ENCODE results near the gene CPXM1.
"Not testable (repeated sequence)": the region's sequence is repeated elsewhere in the genome, so short reads cannot be mapped to it uniquely, and the experiment has no call there.

The CPXM1 gene

DNA sequence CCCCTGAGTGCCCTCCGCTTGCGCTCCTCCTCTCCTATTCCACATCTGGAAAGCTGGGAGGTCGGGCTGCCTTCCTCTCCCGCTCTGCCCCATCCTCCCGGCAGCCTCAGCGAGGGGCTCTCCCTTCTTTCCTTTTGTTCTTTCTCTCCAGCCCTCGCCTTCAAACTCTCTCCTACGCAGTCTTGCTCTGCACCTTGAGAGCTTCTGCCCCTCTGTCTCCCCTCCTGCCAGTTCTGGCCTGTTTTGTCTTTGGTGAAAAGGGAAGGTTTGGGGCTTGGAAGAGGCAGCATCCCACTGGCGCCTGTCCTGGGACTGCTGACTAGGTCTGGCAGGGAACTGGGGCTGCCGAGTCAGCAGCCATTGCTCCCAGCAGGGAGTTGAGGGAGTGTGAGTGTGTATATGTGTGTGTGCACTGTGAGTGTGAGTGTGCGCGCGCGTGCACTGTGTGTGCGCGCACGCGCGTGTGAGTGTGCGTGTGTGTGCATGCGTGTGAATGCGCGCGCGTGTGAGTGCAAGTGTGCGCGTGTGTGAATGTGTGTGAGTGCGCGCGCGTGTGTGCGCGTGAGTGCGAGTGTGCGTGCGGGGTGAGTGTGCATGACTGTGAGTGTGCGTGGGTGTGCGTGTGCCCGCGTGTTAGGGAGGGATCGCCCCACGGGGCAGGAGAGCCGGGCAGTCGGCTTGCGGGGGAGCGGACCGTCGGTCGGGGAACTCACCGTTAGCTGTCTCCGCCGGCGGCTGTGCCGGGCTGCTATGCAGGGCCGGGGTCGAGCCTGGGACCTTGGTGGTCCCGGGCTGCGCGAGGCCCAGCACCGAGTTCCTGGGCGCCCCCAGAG is 523 bp downstream of the CPXM1 start:
- DNase-seq: peak; percentile 18

DNA sequence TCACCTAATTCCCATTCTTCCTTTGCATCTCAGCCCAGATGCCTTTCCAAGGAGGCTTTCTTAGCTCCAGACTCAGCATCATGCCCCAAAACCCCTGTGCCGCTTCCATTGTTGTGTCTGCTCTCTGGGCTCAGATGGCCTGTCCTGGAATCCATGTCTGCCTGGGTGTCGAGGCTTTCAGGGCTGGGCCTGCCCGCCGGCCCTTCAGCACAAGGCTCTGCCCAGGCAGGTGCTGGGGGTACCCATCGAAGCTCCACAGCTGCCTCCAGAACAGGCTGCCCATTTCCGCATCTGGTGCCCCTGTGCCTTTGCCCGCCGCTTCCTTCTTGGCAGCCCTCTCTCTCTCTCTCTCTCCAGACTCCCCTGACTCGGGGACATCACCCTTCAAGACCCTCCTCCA is 1.2 kb downstream of the CPXM1 start:
- no peak for DNase-seq

DNA sequence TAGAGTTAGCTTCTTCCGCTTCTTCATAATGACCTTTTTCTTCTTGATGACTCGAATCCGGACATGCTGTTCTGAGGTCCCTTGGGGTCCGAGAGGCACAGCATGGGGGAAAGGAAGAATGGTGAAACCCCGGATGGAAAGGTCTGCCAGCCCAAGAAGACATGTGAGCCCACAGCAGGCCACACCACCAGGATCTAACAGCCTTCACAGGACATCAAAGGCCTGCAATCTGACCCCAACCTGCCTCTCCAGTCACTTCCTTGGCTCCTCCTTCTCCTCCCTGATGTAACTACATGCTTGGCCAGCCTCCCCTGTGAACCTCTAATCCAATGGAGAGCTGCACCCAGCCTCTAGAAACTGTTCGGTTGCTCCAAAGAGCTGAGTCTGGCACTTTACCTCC is 1.6 kb downstream of the CPXM1 start:
- DNase-seq: peak; percentile 14

DNA sequence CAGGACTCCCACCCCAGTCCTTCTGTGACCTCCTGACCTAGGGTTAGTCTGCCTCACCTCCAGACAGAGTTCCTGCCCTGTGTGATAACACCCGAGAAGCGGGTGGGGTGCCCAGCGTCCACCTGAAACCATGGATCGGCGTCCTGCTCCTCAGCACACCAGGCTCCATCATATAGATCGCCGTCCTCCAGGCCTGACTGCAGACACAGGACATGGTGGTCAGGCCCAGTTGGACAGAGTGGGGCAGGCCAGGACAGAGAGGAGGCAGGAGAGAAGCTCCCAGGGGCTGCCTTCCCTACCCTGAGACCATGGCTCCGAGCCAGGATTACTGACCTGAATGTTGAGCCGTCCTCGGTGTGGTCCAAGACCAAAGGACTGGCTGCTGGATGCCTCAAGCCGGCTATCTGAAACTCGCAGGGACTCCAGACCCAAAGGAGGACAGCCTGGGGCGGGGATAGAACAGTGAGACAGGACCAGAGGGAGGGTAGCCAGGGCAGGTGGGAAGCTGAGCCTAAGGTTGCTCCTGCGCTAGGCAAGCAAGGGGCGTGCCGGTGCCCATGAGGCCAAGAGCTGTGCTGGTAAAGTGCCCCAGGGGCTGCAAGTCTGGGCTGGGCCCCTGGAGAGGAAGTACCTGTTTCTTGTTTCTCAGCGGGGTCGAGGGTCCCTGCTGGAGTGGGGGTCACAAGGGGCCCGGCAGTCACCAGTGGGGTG is 2.2 kb downstream of the CPXM1 start:
- DNase-seq: no peak

DNA sequence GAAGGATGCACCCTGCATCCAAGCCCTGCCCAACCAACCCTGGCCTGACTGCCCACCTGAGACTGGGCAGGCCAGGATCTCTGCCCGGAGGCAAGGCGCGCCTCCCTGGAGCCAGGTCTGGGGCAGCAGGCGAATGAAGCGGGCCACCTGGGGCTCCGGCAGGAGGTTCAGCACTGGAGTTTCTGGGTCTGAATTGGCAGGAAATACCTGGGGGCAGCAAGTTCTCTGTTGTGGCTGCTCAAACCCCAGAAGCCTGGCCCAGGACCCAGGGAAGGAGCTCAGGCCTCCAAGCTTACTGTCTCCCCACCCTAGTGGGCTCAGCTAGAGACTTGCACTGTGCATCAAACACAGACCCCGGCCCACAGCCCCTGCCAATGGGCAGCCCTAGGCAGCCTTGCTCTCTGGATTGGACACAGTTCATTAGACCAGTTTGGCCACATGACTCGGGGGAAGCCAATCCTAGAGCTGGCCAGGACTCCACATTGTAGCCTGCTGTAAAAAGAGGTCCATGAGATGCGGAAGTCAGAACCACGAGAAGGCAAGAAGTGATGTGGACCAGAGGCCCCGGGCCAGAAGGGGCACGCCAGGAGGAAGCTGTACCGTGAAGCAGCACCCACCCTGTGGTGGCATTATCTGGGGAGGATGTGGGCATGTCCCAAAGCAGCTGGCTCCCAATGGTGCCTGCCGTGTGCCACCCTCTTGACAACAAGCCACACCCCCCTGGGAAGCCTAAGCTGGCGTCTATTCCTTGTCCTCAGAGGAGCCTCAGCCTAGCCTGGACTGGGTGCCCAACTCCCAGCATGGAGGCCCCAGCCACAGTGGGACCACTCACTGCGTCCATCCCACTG is 3.1 kb downstream of the CPXM1 start:
- no peak for DNase-seq

DNA sequence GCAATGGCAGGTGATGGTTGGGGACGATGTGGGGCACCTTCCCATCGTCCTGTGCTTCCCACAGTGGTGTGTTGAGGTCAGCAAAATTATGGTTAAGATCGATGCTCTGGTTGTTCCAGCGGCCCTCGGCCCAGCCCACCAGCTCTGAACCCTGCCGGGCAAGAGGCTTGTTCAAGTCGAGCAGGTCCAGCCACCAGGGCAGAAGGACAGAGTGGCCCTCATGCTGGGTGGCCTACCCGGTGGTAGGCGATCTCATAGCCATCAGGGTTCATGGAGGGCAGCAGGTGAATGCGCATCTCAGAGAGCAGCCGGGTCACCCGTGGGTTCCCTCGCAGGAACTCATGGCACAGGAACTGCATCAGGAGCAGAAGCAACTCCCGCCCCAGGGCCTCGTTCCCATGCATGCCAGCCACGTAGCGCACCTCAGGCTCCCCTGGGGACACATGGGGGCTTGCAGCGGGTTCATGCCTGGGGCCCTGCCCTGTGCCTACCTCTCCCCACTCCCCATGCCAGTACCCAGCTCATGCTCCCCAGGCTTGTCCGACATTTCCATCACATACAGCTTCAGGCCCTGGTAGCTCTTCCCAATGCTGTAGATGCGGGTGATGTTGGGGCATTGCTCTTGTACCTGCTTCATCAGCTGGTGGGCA is 4.3 kb downstream of the CPXM1 start:
- no peak for DNase-seq

DNA sequence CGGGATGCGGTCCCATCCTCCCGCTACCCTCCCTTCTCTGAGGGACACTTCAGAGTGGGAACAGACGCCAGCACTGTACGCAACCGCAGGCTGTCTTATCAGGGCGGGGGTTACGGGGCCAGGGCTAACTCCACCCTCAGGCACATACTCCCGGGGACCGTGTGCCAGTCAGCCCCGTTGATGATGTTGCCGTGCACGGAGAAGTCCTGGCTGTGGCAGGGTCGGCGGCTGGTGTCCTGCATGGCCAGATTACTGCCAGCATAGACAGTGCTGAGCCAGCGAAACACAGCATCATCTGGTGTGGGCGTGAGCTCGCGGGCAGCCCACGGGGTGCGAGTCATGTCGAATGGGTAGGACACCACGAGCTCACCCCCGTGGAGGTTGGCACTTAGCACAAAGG is 5.0 kb downstream of the CPXM1 start:
- DNase-seq: peak; percentile 53

DNA sequence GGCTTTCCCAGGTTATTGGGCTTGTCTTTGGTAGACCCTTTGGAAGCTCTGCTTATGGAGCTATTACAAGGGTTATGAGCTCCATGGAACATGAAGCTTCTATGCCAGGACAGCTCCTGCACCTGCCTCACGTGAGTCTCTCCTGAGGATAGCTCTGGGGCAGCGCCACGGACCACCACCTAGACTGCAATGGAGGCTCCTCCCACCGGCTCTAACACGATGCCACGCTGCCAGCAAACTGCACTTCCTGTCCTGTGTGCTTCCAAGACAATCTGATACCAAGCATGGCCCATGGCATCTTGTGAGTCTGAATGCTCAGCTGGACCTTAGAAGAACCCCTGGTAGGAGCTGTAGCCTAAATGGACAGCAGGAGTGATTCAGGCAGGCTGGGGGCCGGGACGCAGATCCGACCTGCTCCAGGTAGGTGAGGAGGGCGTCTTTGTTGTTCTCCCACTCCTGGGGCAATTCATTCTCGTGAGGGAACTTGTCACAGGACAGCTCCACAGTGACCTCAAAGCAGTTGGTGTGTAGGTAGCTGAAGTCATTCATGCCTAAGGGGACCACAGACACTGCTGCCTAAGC is 5.5 kb downstream of the CPXM1 start:
- peak; percentile 57 for DNase-seq

DNA sequence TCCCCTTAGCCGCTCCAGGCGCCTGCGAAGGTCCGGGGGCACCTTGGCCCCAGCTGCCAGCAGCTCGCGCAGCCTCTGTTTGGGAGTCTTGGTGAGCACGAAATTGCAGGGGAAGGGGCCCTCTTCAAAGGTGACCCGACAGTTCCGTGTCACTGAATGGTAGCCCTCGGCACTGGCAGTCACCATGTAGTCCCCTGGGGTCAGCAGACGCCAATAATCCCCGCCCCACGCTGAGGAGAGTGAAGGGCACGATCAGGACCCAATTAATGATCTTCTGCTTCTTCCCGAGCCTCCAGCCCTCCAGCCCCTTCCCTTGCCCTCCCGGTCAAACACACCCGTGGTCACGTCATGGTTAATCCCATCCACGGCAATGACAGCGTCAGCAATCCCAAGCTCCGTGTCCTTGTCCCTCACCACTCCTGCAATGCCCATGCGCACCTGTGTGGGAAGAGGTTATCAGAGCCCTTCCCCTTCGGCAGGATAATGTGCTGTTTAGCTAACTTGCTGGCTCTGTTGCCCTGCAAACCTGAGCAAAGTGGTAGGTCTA is 6.2 kb downstream of the CPXM1 start:
- DNase-seq: peak; percentile 56

DNA sequence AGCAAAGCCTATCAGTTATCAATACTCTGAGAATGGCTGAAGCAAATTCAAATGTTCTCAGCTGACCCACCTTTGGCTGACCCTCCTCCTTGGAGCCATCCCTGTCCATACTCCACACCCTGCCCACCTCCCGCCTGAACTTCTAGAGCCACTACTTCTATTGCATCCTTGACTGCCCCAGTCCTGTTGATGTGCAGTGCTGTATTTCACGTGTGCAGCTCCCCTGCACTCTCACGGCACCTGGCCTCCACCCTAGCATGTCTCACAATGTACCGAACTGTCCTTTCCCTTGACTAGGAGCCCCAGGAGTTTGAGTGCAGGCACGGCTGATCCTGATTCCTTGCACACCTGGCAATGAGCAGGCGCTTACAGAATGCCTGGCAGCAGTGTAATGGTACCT is 7.0 kb downstream of the CPXM1 start:
- DNase-seq: no peak

DNA sequence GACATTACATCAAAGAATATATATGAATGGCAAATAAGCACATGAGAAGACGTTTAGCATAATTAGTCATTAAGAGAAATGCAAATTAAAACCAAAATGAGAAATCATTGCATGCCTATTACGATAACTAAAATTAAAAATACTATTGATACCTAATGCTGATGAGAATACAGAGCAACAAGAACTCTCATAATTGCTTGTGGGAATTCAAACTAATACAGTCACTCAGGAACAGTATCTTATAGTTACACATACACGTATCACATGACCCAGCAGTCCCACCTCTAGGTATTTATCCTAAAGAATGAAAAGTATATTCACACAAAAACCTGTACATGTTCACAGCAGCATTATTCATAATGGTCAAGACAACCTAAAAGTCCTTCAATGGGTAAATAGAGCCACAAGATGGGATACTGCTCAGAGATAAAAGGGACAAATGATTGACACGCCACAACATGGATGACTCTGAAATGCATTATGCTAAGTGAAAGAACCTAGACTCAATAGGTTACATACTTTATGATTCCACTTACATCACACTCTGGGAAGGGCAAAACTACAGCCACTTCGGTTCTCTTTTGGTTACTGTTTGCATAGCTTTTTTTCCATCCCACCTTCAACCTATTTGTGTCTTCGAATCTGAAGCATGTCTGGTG is 16.4 kb downstream of the CPXM1 start:
- no peak for DNase-seq

DNA sequence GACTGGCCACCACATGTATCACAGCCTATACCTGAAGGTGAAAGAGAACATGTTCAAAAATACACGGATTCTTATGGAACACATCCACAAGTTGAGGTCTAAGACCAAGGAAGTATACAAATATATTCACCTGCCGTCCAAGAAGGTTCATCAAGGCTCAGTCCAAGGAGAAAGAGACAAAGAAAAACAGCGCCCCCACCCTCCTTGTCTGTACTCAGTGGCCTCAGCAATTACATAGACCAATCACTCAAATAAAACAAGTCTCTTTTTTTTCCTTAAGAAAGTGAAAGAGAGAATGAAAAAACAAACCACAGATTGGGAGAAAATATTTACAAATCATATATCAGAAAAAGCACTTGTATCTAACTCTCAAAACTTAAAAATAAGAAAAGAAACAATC is 19.5 kb downstream of the CPXM1 start:
- no peak for DNase-seq

DNA sequence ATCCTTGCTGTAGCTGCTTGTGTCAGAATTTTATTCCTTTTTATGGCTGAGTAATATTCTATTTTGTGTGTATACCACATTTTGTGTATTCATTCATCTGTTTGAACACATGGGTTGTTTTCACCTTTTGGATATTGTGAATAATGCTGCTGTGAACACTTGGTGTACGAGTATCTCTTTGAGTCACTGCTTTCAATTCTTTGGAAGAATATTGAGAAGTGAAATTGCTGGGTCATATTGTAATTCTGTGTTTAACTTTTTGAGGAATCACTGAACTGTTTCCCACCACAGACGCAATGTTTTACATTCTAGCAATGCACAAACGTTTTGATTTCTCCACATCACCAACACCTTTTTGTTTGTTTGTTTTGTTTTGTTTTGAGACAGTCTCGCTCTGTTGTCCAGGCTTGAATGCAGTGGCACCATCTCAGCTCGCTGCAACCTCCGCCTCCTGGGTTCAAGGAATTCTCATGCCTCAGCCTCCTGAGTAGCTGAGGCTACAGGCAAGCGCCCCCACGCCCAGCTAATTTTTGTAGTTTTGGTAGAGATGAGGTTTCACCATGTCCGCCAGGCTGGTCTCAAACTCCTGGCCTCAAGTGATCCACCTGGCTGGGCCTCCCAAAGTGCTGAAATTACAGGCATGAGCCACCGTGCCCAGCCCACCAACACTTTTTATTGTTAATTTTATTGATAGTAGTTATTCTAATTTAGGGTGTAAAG is 21.7 kb downstream of the CPXM1 start:
- DNase-seq: no peak

DNA sequence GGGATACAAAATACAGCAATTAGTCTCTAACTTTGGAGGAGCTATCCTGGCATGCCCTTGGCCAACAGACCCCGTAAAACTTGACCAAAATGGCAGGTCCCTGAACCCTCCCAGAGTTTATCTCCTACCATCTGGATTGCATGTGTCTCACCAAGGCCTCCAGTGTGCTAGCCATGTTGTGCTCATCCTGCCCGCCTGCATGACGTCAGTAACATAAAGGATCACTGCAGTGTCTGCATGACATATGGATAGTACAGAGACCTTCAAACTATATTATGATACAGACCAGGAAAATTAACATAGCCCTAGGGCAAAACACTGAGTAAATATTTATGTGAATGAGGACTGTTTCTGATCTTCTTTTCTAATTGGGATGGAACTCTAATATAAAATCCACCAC is 25.3 kb downstream of the CPXM1 start:
- DNase-seq: no peak

DNA sequence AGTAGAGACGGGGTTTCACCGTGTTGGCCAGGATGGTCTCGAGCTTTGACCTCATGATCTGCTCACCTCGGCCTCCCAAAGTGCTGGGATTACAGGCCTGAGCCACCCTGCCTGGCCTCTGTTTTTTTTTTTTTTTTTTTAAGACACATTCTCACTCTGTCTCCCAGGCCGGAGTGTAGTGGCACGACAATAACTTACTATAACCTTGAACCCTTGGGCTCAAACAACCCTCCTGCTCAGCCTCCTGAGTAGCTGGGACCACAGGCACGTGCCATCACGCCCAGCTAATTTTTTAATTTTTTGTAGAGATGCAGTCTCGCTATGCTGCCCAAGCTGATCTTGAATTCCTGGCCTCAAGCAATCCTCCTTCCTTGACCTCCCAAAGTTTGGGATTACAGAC is 26.6 kb downstream of the CPXM1 start:
- no peak for DNase-seq

DNA sequence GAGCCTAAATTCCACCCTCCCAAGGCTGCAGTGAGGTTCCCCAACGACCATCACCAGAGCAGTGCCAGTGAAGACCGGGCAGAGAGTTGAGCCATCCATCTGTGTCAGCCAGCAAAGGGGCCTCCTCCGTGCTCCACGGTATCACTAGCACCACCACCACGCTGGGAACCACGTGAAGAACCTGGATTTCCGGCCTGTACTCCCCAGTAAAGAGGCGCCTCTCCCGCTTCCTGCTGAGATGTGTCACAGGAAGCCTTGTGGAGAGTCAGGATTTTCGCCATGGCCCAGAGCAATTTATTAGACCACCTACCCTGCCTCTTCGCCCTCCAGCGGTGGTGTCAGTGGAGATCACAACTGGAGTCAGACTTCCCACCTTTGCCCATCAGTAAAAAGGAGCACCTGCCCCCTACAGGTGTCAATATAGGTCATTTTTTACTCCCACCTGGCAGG is 28.8 kb downstream of the CPXM1 start:
- DNase-seq: no peak

DNA sequence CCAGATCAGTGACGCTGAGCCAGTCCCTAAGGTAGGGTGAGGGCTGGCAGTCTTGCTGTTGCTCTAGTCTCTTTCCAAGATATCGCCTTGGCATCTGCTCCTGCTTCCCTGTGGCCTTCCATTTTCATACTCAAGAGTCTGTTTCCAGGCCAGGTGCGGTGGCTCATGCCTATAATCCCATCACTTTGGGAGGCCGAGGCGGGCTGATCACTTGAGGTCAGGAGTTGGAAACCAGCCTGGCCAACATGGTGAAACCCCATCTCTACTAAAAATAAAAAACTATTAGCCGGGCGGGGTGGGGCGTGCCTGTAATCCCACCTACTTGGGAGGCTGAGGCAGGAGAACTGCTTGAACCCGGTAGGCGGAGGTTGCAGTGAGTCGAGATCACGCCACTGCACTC is 30.3 kb downstream of the CPXM1 start:
- not testable (repeated sequence) for DNase-seq

DNA sequence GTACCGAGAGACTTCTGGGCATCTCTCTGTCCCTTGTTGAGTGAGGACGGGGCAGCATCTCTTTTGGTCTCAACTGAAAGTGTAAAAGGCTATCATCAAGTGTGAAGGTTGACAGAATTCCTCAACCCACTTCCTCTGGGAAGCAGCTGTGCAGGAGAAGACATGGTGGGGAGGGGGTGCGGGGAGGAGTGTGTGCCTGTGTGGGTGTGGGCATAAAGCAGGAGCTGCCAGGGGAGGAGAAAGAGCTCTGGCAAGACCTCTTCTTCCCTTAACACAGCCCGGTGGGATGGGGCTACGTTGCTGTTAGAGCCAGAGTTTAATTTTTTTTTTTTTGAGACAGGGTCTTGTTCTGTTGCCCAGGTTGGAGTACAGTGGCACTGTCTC is 31.8 kb downstream of the CPXM1 start:
- DNase-seq: no peak

DNA sequence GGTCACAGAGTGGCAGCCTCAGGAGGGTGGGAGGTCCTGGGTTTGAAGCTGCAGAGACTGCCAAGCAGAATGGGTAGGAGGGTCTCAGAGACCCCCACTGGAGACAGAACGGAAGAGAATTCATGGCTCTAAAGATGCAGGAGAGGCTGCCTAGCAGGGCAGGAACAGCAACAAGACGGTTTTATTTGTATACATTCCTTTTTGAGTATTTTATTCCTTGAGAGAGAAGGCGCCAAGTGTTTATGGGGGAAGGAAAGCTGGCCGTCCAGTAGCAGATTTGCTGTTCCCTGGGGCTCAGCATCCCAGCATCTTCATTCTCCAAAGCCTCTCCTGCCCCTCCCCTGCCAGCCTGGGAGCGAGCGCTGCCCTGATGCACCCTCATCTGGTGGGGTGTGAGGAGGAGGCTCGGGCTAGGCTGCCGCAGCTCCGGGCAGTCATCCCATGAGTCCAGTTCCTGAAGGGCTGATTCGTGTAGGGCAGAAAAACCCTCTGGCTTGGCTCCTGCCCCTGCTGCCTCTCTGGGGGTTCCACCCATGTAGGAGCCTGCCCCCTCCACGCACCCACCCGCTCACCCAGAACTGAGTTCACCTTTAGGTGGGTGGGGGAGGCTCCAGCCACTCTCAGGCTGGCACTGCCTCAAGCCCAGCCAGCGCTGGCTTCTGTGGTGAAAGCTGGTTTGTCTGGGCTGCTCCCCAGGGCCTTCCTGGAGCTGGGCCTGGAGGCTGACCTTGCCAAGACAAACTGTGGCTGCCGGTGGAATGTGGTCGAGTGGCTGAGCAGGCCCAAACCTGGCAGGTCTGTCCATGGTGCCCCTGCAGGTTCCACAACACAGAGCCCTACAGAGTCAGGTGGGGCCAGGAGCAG is 32.4 kb downstream of the CPXM1 start:
- DNase-seq: no peak

DNA sequence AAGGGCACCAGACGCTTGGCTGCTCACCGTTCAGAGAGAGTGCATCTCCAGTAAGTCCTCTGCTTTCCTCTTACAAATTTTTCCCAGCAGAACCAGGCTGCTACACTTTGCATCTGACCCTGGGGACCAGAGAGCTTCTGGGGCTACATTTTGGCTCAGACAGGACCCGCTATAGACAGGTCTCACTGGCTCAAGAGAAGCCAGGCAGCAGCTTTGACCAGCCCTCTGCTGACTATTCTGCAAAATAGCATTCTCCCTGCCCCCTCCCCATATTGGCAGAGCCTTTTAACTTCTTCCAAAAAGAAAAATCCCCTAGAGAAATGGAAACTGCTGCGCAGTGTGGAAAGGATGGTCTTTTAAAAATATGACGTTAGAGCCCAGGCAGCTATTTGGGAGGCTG is 37.2 kb downstream of the CPXM1 start:
- DNase-seq: no peak

Measured in DMS53 (cell line).